Trophoblast cell (in vitro differentiated cells and primary cell): ENCODE data around the gene RNGTT.

Experiments used
- DNase-seq, 2 donors: peaks; one replicate each; pipeline ENCODE4 v3.0.0-alpha.2; 2016
- H2AFZ ChIP-seq: 2 replicates; pipeline ENCODE4 v1.6.1; 2013; ENCODE audit warnings: low read length, moderate library complexity, mild to moderate bottlenecking; ENCODE audit not compliant: insufficient read depth, poor library complexity
- H2AK5ac ChIP-seq: 2 replicates; pipeline ENCODE4 v1.6.1; 2013; ENCODE audit warnings: mild to moderate bottlenecking, low read length
- H2BK120ac ChIP-seq: 2 replicates; pipeline ENCODE4 v1.6.1; 2013; ENCODE audit warnings: low read length, mild to moderate bottlenecking, moderate library complexity; ENCODE audit not compliant: insufficient read depth, poor library complexity
- H2BK12ac ChIP-seq: 2 replicates; pipeline ENCODE4 v1.6.1; 2013; ENCODE audit warnings: mild to moderate bottlenecking, low read length, moderate library complexity
- H2BK5ac ChIP-seq: 2 replicates; pipeline ENCODE4 v1.6.1; 2013; ENCODE audit warnings: low read length, low read depth, moderate library complexity, mild to moderate bottlenecking; ENCODE audit not compliant: poor library complexity
- H3K14ac ChIP-seq: 2 replicates; pipeline ENCODE4 v1.6.1; 2013; ENCODE audit warnings: mild to moderate bottlenecking, low read length
- H3K18ac ChIP-seq: 2 replicates; pipeline ENCODE4 v1.6.1; 2013; ENCODE audit warnings: mild to moderate bottlenecking, low read length
- H3K23ac ChIP-seq: 2 replicates; pipeline ENCODE4 v1.6.1; 2013; ENCODE audit warnings: low read length
- H3K27ac ChIP-seq: 2 replicates; pipeline ENCODE4 v1.5.1; 2013; ENCODE audit warnings: low read depth, mild to moderate bottlenecking, inconsistent platforms, low read length, moderate library complexity
- H3K27me3 ChIP-seq: 2 replicates; pipeline ENCODE4 v1.6.1; 2013; ENCODE audit warnings: inconsistent platforms, mild to moderate bottlenecking, low read length, moderate library complexity; ENCODE audit not compliant: insufficient read depth
- H3K36me3 ChIP-seq, 2 experiments: 1 replicate in 1 of 2; 2 replicates in 1 of 2; pipeline ENCODE4 v1.6.1; 2013; ENCODE audit warnings: low read length in 2 of 2, mild to moderate bottlenecking in 2 of 2, moderate library complexity in 1 of 2; ENCODE audit not compliant: insufficient read depth in 2 of 2, control insufficient read depth in 1 of 2
- H3K4ac ChIP-seq: 2 replicates; pipeline ENCODE4 v1.6.1; 2013; ENCODE audit warnings: low read depth, mild to moderate bottlenecking, low read length, moderate library complexity
- H3K4me1 ChIP-seq, 2 experiments: 1 replicate in 1 of 2; 2 replicates in 1 of 2; pipeline ENCODE4 v1.6.1; 2013; ENCODE audit warnings: low read length in 2 of 2, mild to moderate bottlenecking in 2 of 2, moderate library complexity in 1 of 2; ENCODE audit not compliant: insufficient read depth in 2 of 2, control insufficient read depth in 1 of 2
- H3K4me2 ChIP-seq: 2 replicates; pipeline ENCODE4 v1.6.1; 2013; ENCODE audit warnings: inconsistent platforms, mild to moderate bottlenecking, low read length, moderate library complexity
- H3K4me3 ChIP-seq: 2 replicates; pipeline ENCODE4 v1.5.1; 2013; ENCODE audit warnings: mild to moderate bottlenecking, low read depth, low read length, inconsistent platforms
- H3K79me1 ChIP-seq: one replicate; pipeline ENCODE4 v1.6.1; 2013; ENCODE audit warnings: low read length
- H3K79me2 ChIP-seq: 2 replicates; pipeline ENCODE4 v1.6.1; 2013; ENCODE audit warnings: low read length, mild to moderate bottlenecking; ENCODE audit not compliant: control insufficient read depth, insufficient read depth, poor library complexity
- H3K9ac ChIP-seq: 2 replicates; pipeline ENCODE4 v1.6.1; 2013; ENCODE audit warnings: mild to moderate bottlenecking, low read length
- H3K9me3 ChIP-seq: 2 replicates; pipeline ENCODE4 v1.6.1; 2013; ENCODE audit warnings: low read depth, mild to moderate bottlenecking, control low read depth, inconsistent platforms, low read length; ENCODE audit not compliant: insufficient read depth
- H4K12ac ChIP-seq: 2 replicates; pipeline ENCODE4 v1.6.1; 2013; ENCODE audit warnings: low read depth, mild to moderate bottlenecking, low read length, moderate library complexity
- H4K8ac ChIP-seq: 2 replicates; pipeline ENCODE4 v1.6.1; 2013; ENCODE audit warnings: low read depth, mild to moderate bottlenecking, low read length, moderate library complexity
- H4K91ac ChIP-seq: one replicate; pipeline ENCODE4 v1.6.1; 2013; ENCODE audit warnings: low read depth, mild to moderate bottlenecking, low read length, moderate library complexity
- WGBS: extraction: QIAGEN DNeasy Blood & Tissue Kit; methylation state at CpG from one replicate; pipeline ENCODE4 v1.1.7; 2013; ENCODE audit warnings: missing lambda C conversion rate; ENCODE audit not compliant: insufficient read length, insufficient coverage; ENCODE audit errors: extremely low coverage; 5-methylcytosine and 5-hydroxymethylcytosine counted together

Gene RNGTT

GRCh38 chr6:88881451-88881850 lies 82.0 kb downstream of the RNGTT start:
- Histone ChIP-seq H4K12ac (no peak overlapping the region), H3K27ac (no peak overlapping the region), H3K14ac (no peak overlapping the region), H3K4me3 (no peak overlapping the region), H3K79me1 (no peaks in the 10 kb centered on the region), H2AFZ (no peak overlapping the region), H3K4ac (no peak overlapping the region), H3K18ac (no peak overlapping the region), H3K36me3 (peaks cover 0 to 1% of the 10 kb centered on the region in 2 experiments), H3K23ac (no peak overlapping the region), H3K9ac (no peak overlapping the region), H2BK120ac (no peak overlapping the region), H3K9me3 (no peaks in the 10 kb centered on the region), H4K8ac (no peak overlapping the region), H2AK5ac (no peak overlapping the region), H2BK12ac (no peak overlapping the region), H2BK5ac (no peak overlapping the region), H4K91ac (no peak overlapping the region), H3K4me2 (no peak overlapping the region), H3K27me3 (no peaks in the 10 kb centered on the region), H3K4me1 (no peaks in the 10 kb centered on the region), H3K79me2 (no peaks in the 10 kb centered on the region)
- no peak for DNase-seq
- WGBS, result no CpG with 5 or more reads among the region's 1 CpG

- no peak overlapping the region for H3K14ac ChIP-seq
- no peak overlapping the region for H3K4ac ChIP-seq
- no CpG with 5 or more reads among the region's 2 CpGs for WGBS
- no peak overlapping the region for H3K18ac ChIP-seq
- no peak overlapping the region for H2BK5ac ChIP-seq
- H3K79me2 ChIP-seq, result no peaks in the 10 kb centered on the region
- H4K12ac ChIP-seq, result no peak overlapping the region
- DNase-seq, result no peak
- H3K9ac ChIP-seq, result no peak overlapping the region
- no peaks in the 10 kb centered on the region for H3K4me1 ChIP-seq
- H4K8ac ChIP-seq, result no peak overlapping the region
- no peak overlapping the region for H4K91ac ChIP-seq
- no peaks in the 10 kb centered on the region for H3K27me3 ChIP-seq
- H3K4me2 ChIP-seq, result no peak overlapping the region
- H2AK5ac ChIP-seq, result no peak overlapping the region
- no peak overlapping the region for H3K23ac ChIP-seq
- H3K9me3 ChIP-seq, result no peaks in the 10 kb centered on the region
- no peak overlapping the region for H2BK12ac ChIP-seq
- no peak overlapping the region for H2BK120ac ChIP-seq
- H3K36me3 ChIP-seq, result no peaks in the 10 kb centered on the region
- H2AFZ ChIP-seq, result no peak overlapping the region
- no peak overlapping the region for H3K4me3 ChIP-seq
- H3K27ac ChIP-seq, result no peak overlapping the region
- no peaks in the 10 kb centered on the region for H3K79me1 ChIP-seq
Measured at GRCh38 chr6:88880021-88880420, 83.4 kb downstream of the RNGTT start.

GRCh38 chr6:88877893-88878292 lies 85.5 kb downstream of the RNGTT start:
- Histone ChIP-seq H2BK120ac (no peak overlapping the region), H3K79me2 (no peaks in the 10 kb centered on the region), H2AFZ (no peak overlapping the region), H4K12ac (no peak overlapping the region), H3K9me3 (no peaks in the 10 kb centered on the region), H3K27ac (no peak overlapping the region), H3K4ac (no peak overlapping the region), H4K91ac (no peak overlapping the region), H2AK5ac (no peak overlapping the region), H4K8ac (no peak overlapping the region), H3K79me1 (no peaks in the 10 kb centered on the region), H2BK12ac (no peak overlapping the region), H3K36me3 (no peaks in the 10 kb centered on the region), H3K9ac (no peak overlapping the region), H2BK5ac (no peak overlapping the region), H3K4me3 (no peak overlapping the region), H3K18ac (no peak overlapping the region), H3K4me1 (no peaks in the 10 kb centered on the region), H3K27me3 (no peaks in the 10 kb centered on the region), H3K14ac (no peak overlapping the region), H3K4me2 (no peak overlapping the region), H3K23ac (no peak overlapping the region)
- WGBS, result no CpG with 5 or more reads among the region's 7 CpGs
- no peak for DNase-seq

- Histone ChIP-seq H3K79me1 (no peaks in the 10 kb centered on the region), H3K9me3 (no peaks in the 10 kb centered on the region), H3K4ac (no peak overlapping the region), H2BK5ac (no peak overlapping the region), H3K79me2 (no peaks in the 10 kb centered on the region), H3K4me2 (no peak overlapping the region), H4K8ac (no peak overlapping the region), H2AK5ac (no peak overlapping the region), H4K12ac (no peak overlapping the region), H2AFZ (no peak overlapping the region), H3K23ac (no peak overlapping the region), H3K9ac (no peak overlapping the region), H3K4me1 (no peaks in the 10 kb centered on the region), H4K91ac (no peak overlapping the region), H2BK12ac (no peak overlapping the region), H3K4me3 (no peak overlapping the region), H3K36me3 (no peaks in the 10 kb centered on the region), H3K14ac (no peak overlapping the region), H3K27ac (no peak overlapping the region), H3K18ac (no peak overlapping the region), H2BK120ac (no peak overlapping the region), H3K27me3 (no peaks in the 10 kb centered on the region)
- no peak for DNase-seq
- WGBS, result no CpG with 5 or more reads among the region's 1 CpG
Measured at GRCh38 chr6:88872962-88873361, 90.5 kb downstream of the RNGTT start.
